ENCODE measurements around the gene SSBP3. TPM values are rescaled to one million over a fixed set of nuclear protein-coding genes. Genes with fewer than 3 reads are reported as not detected.

Gene SSBP3
- total RNA-seq, 2 experiments from 2014 or later, result 16.5 to 44.9 TPM

- Histone ChIP-seq H3K4me2 (ENCODE audit: low read length) (no peak overlapping the region), H3K9me2 (ENCODE audit: insufficient read depth, low read length) (no peaks in the 10 kb centered on the region), H3K4me1 (ENCODE audit: insufficient read depth, low read length, poor library complexity, severe bottlenecking) (no peaks in the 10 kb centered on the region), H3K9me3 (ENCODE audit: low read length) (no peaks in the 10 kb centered on the region), H3K4me3 (ENCODE audit: low read depth, low read length, poor library complexity, severe bottlenecking) (no peak overlapping the region), H3K36me3 (ENCODE audit: insufficient read depth, low read length) (no peaks in the 10 kb centered on the region), H3K27ac (ENCODE audit: low read depth, low read length, poor library complexity, severe bottlenecking) (no peak overlapping the region), H2AFZ (ENCODE audit: low read length) (no peak overlapping the region), H3K79me2 (ENCODE audit: insufficient read depth, low read depth, low read length) (no peaks in the 10 kb centered on the region), H4K20me1 (ENCODE audit: insufficient read depth, low read length) (no peaks in the 10 kb centered on the region)
- CTCF ChIA-PET (ENCODE audit: unreplicated experiment), result no interaction called here
- DNase-seq (ENCODE audit: low spot score), result no peak
- POLR2A ChIA-PET, result no interaction called here
- intact Hi-C loops (cut with micrococcal nuclease; ENCODE audit: unreplicated experiment), result no loop called here
- TF ChIP-seq, protein P1, sequence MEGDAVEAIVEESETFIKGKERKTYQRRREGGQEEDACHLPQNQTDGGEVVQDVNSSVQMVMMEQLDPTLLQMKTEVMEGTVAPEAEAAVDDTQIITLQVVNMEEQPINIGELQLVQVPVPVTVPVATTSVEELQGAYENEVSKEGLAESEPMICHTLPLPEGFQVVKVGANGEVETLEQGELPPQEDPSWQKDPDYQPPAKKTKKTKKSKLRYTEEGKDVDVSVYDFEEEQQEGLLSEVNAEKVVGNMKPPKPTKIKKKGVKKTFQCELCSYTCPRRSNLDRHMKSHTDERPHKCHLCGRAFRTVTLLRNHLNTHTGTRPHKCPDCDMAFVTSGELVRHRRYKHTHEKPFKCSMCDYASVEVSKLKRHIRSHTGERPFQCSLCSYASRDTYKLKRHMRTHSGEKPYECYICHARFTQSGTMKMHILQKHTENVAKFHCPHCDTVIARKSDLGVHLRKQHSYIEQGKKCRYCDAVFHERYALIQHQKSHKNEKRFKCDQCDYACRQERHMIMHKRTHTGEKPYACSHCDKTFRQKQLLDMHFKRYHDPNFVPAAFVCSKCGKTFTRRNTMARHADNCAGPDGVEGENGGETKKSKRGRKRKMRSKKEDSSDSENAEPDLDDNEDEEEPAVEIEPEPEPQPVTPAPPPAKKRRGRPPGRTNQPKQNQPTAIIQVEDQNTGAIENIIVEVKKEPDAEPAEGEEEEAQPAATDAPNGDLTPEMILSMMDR (conservative IDR thresholded peaks at IDR 0.05; ENCODE audit: low read length), result no peak
- TF ChIP-seq EZH2phosphoT487 (IDR thresholded peaks at IDR 0.05; ENCODE audit: borderline replicate concordance, low read depth, low read length), result no peak
- no TSS peak for BruUV-seq (replicated peaks)
Measured at GRCh38 chr1:54248966-54249365, 157.2 kb downstream of the SSBP3 start.

DNA sequence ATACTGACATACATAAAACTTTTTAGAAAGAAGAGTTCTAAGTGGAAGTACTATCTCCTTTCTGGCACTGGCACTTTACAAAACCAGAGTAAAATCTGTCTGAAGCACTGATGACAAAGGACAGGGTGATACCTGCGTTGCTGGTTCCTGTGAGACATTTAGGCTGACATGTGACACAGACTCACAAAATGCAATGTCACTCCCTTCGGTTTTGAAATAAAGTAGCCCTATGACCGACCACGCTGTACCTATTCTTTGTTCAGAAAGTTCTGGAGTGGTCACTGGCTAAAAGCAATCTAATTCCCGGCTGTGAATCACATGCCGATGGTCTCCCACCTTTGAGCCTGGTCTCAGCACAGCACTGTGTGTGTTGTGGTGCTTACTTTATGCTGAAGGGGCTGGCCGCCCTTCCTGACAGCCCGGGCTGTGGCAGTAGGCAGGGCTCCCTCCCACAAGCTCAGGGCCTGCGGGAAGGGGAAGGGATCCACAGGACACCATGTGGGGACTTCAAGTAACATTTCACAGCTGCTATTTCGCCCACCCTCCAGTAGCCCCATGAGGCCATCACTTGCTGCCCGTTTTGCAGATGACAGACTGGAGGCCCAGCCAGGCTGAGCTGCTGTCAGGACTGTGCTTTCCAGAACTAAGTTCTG, 158.2 kb downstream of the SSBP3 start:
- no peak for DNase-seq (ENCODE audit: low spot score)
- Histone ChIP-seq H3K9me3 (ENCODE audit: low read length) (no peaks in the 10 kb centered on the region), H3K4me3 (ENCODE audit: low read depth, low read length, poor library complexity, severe bottlenecking) (no peak overlapping the region), H4K20me1 (ENCODE audit: insufficient read depth, low read length) (no peaks in the 10 kb centered on the region), H3K36me3 (ENCODE audit: insufficient read depth, low read length) (no peaks in the 10 kb centered on the region), H2AFZ (ENCODE audit: low read length) (no peak overlapping the region), H3K4me1 (ENCODE audit: insufficient read depth, low read length, poor library complexity, severe bottlenecking) (no peaks in the 10 kb centered on the region), H3K79me2 (ENCODE audit: insufficient read depth, low read depth, low read length) (no peaks in the 10 kb centered on the region), H3K27ac (ENCODE audit: low read depth, low read length, poor library complexity, severe bottlenecking) (no peak overlapping the region), H3K9me2 (ENCODE audit: insufficient read depth, low read length) (no peaks in the 10 kb centered on the region), H3K4me2 (ENCODE audit: low read length) (no peak overlapping the region)
- no TSS peak for BruUV-seq (replicated peaks)
- TF ChIP-seq, protein P1 (conservative IDR thresholded peaks at IDR 0.05; ENCODE audit: low read length), result no peak
- no peak for TF ChIP-seq EZH2phosphoT487 (IDR thresholded peaks at IDR 0.05; ENCODE audit: borderline replicate concordance, low read depth, low read length)
- intact Hi-C loops (cut with micrococcal nuclease; ENCODE audit: unreplicated experiment), result no loop called here
- ChIA-PET POLR2A (no interaction called here), CTCF (ENCODE audit: unreplicated experiment) (no interaction called here)

GRCh38 chr1:54246116-54246721, 160.0 kb downstream of the SSBP3 start:
- no peaks in the 10 kb centered on the region for H3K9me3 ChIP-seq (ENCODE audit: low read length)
- DNase-seq (ENCODE audit: low spot score), result no peak
- H3K4me1 ChIP-seq (ENCODE audit: insufficient read depth, low read length, poor library complexity, severe bottlenecking), result no peaks in the 10 kb centered on the region
- intact Hi-C loops (cut with micrococcal nuclease; ENCODE audit: unreplicated experiment), result no loop called here
- H3K27ac ChIP-seq (ENCODE audit: low read depth, low read length, poor library complexity, severe bottlenecking), result no peak overlapping the region
- H3K9me2 ChIP-seq (ENCODE audit: insufficient read depth, low read length), result no peaks in the 10 kb centered on the region
- CTCF ChIA-PET (ENCODE audit: unreplicated experiment), result no interaction called here
- TF ChIP-seq EZH2phosphoT487 (IDR thresholded peaks at IDR 0.05; ENCODE audit: borderline replicate concordance, low read depth, low read length), result no peak
- TF ChIP-seq, protein P1 (conservative IDR thresholded peaks at IDR 0.05; ENCODE audit: low read length), result no peak
- no peaks in the 10 kb centered on the region for H4K20me1 ChIP-seq (ENCODE audit: insufficient read depth, low read length)
- POLR2A ChIA-PET, result no interaction called here
- H3K36me3 ChIP-seq (ENCODE audit: insufficient read depth, low read length), result no peaks in the 10 kb centered on the region
- no TSS peak for BruUV-seq (replicated peaks)
- H2AFZ ChIP-seq (ENCODE audit: low read length), result no peak overlapping the region
- H3K4me2 ChIP-seq (ENCODE audit: low read length), result no peak overlapping the region
- H3K79me2 ChIP-seq (ENCODE audit: insufficient read depth, low read depth, low read length), result no peaks in the 10 kb centered on the region
- no peak overlapping the region for H3K4me3 ChIP-seq (ENCODE audit: low read depth, low read length, poor library complexity, severe bottlenecking)
